Esophagus squamous epithelium (tissue), 4 donors: Measurements from ENCODE around the gene ADAMTS14.

Experiments used
- POLR2A ChIP-seq, 4 donors: fragments of 450-650 bp; IDR thresholded peaks; one replicate each; pipeline ENCODE4 v1.6.1; 2017; ENCODE audit warnings: antibody characterized with exemption in 4 of 4, mild to moderate bottlenecking in 4 of 4, moderate library complexity in 3 of 4
- TF ChIP-seq, protein P1 (sequence below), 6 experiments: fragments of 450-650 bp in 4 of 6; fragments of 200-600 bp in 2 of 6; sonication (generic) in 2 of 6; IDR thresholded peaks; one replicate each; pipeline ENCODE4 v1.5.1; 2016 to 2019; ENCODE audit warnings: antibody characterized with exemption in 6 of 6, mild to moderate bottlenecking in 4 of 6, moderate library complexity in 4 of 6

DNA sequence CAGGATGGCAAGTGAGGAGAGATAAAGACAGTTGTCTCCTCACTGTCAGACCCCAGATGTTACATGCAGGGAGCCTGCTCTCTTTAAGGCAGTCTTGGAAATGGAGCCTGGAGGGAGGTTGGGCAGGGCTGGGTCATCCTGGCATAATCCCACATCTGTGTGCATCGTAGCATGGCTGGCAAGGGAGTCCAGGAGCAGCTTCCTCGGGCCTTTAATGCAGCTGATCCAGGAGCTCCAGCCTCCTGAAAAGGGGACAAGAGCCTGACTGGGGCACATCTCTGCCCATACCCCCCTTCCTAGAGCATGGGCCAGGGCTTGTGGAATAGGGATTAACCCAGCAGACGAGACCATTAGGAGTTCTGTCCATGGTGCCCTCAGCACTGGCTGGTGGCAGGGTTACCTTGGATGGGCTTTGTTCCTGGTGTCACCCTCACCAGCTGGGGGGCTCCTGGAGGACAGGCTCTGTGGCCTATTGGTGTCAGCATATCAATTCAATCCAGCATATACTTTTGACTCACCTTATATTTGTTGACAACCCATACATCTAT is 77.9 kb downstream of the ADAMTS14 start:
- TF ChIP-seq, protein P1, sequence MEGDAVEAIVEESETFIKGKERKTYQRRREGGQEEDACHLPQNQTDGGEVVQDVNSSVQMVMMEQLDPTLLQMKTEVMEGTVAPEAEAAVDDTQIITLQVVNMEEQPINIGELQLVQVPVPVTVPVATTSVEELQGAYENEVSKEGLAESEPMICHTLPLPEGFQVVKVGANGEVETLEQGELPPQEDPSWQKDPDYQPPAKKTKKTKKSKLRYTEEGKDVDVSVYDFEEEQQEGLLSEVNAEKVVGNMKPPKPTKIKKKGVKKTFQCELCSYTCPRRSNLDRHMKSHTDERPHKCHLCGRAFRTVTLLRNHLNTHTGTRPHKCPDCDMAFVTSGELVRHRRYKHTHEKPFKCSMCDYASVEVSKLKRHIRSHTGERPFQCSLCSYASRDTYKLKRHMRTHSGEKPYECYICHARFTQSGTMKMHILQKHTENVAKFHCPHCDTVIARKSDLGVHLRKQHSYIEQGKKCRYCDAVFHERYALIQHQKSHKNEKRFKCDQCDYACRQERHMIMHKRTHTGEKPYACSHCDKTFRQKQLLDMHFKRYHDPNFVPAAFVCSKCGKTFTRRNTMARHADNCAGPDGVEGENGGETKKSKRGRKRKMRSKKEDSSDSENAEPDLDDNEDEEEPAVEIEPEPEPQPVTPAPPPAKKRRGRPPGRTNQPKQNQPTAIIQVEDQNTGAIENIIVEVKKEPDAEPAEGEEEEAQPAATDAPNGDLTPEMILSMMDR (IDR thresholded peaks at IDR 0.05) = no peak
- no peak for TF ChIP-seq POLR2A (IDR thresholded peaks at IDR 0.05)
